ENCODE data around the gene PTPRU.

Gene PTPRU

DNA sequence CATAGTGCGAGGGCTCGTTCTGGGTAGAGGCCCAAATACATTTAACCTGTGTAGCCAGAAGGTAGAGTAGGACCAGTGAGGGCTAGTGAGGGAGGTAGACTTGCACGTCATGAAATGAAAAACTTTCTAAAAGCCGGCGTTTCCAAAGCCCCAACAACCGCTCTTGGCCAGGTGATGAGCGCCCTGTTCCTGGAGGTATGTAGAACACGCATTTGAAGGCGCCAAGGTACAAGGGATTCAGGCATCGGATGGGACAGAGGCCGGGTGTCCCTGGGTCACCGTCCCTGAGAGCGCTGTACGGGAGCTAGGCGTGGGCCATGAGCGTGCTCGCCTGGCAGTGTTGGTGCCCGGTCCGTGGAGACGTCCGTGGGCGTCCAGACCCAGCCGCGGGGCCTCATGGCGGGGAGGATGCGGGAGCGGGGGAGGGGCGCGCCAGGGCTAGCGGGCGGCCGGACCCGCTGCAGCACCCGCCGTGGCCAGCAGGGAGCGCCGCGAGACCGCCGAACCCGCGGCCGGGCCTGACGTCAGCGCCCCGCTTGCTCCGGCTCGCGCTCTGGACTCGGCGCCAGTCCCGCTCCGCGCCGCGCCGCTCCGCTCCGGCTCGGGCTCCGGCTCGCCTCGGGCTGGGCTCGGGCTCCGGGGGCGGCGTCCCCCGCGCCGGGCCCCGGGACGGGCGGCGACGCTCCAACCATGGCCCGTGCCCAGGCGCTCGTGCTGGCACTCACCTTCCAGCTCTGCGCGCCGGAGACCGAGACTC lies at the start of gene PTPRU:
Gene PTPRU, plus strand, starts transcription at position 568 of the 757 bp plus-strand sequence. Its CDS starts 123 bp downstream, at position 691.
- DNase-seq, result peak in 41 of 42 donors; percentile 34 to 93 (median 83)
- intact Hi-C loops (cut with DNase I), result loop anchor here (5.0 kb wide), 2 partner anchors 1146 to 1471 kb away; no protein-coding TSS in a partner anchor

DNA sequence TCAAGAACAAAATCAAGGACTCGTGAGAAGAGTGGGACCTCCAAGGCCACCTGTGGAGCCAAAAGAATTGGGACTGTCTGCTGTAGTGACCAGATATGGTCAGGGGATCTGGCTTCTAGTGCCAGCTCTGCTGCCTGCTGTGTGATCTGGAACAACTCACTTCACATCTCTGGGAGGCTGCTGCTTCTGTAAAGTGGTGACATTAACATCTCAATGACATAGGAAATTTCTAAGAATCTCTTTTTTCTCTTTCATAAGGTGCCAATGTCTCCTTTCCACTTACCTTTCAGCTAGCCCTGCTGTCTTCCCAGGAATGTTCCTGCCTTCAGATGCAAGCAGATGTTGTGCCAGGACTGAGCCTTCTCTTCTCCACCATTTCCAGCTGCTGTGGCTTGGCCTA lies 49.6 kb upstream of the PTPRU start:
- intact Hi-C loops (cut with DNase I), result no loop called here
- DNase-seq, result peak in 2 of 42 donors; percentile 0 to 1

DNA sequence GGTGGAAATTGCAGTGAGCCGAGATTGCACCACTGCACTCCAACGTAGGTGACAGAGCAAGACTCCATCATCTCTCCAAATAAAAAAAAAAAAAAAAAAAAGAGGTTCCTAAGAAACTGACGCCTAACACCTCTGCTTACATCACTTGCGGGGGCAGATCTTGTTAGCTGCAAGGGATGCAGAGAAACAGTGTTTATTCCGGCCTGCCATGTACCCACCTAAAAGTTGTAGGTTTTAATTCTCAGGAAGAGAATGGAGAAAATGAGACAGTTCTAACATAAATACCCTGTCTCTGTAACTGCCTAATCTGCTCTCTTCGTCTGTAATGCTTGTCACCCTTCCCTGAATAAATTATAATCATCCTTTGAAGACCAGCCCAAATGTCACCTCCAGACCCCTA lies 45.6 kb upstream of the PTPRU start:
- no peak for DNase-seq
- intact Hi-C loops (cut with DNase I), result no loop called here

DNA sequence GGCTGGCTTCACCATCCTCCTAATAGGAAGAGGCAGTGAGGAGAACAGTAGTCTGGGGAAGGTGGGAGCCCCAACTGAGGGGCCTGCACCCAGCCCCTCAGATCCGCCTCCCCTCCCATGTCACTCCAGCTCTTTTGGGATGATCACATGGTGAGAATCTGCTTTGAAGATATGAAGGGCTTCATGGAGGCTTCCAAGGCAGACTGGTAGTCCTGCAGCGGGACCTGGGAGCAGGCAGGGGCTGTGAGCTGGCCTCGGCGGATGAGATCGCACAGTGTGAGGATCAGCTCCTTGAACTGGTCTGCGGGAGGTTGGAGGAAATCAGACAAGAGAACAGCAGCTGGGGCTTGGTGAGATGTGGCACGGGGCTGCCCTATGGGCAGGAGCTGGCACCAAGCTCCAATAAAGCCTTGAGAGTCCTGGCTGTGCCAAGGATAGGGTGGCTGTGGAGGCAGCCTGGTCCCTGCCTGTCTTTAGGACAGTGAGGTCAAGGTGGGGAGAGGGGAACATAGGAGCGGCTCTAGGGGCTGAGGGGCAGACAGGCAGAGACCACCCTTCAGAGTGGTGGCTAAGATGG lies 42.4 kb upstream of the PTPRU start:
- DNase-seq, result no peak
- intact Hi-C loops (cut with DNase I), result no loop called here

DNA sequence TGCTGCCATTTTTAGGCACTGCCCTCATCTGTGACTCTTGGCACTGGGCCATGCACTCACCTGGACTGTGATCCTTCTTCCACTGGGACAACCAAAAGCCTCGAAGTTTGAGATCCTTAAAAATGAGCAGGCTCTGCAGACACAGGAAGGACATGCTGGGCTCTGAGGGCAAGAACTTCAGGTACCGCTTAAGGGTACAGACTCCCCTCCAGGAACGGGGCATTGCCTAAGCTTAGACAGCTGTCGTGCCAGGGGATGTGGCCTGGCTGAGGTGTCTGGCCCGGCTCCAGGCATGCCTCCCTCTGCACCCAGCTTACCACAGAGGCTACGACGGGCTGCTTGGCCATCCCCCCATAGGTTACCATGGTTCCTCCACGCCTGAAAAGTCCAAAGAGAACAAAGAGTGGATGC lies 40.4 kb upstream of the PTPRU start:
- intact Hi-C loops (cut with DNase I), result no loop called here
- peak in 1 of 42 donors; percentile 13 for DNase-seq

DNA sequence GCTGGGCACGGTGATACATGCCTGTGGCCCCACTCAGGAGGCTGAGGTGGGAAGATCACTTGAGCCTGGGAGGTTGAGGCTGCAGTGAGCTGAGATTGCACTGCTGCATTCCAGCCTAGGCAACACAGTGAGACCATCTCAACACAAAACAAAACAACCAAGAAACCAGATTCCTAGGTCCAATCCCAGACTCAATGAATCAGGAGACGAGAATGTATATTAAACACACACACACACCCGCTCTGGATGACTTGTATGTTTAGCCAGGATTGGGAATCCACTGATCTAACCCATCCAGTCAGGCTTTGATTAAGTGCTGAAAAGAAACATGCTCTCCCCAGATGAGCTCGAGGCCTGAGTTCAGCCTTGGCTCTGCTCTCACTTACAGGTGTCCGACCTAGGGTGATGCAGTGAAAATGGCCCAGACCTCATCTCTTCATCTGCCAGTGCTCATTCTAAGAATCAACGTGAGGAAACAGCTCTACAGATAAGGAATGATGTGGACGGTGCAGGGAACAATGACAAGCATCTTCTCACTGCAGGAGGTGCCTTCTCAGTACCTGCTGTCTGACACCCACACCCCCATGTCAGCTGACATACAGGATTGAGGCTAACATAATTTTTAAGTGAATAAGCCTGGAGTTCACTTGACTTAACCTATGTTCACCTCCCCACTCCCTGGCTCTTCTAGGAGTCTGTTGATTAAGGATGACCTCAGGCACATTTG lies 39.3 kb upstream of the PTPRU start:
- DNase-seq, result peak in 21 of 42 donors; percentile 13 to 68 (median 34)
- intact Hi-C loops (cut with DNase I), result no loop called here

DNA sequence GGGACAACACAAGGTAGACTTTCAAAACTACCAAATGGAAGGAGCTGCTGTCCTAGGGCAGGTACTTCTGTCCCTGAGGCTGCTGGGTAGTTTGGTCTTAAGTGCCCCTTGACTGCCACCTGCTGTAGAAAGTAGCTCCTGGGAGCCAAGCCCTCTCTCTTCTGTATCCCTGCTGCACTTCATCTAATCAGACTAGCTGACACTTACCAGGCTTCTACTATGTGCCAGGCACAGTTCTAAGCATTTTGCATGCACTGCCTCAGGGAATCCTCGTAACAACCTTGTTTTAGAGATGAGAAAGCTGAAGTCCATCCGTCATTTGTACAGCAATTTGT lies 38.8 kb upstream of the PTPRU start:
- intact Hi-C loops (cut with DNase I), result no loop called here

DNA sequence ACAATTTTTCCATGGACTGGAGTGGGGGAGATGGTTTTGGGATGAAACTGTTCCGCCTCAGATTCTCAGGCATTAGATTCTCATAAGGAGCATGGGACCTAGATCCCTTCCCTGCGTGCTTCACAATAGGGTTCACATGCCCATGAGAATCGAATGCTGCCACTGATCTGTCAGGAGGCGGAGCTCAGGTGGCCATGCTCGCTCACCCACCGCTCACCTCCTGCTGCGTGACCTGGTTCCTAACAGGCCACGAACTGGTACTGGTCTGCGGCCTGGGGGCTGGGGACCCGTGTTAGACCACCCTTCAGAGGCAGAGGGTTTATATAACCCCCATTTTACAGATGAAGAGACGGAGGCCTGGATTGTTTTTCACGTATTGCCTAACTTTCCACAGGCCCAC lies 38.3 kb upstream of the PTPRU start:
- intact Hi-C loops (cut with DNase I), result no loop called here
- DNase-seq, result no peak

More for the DNA sequence above, 38.8 kb upstream of the PTPRU start:
- DNase-seq, result peak in 5 of 42 donors; percentile 10 to 24 (median 14)

DNA sequence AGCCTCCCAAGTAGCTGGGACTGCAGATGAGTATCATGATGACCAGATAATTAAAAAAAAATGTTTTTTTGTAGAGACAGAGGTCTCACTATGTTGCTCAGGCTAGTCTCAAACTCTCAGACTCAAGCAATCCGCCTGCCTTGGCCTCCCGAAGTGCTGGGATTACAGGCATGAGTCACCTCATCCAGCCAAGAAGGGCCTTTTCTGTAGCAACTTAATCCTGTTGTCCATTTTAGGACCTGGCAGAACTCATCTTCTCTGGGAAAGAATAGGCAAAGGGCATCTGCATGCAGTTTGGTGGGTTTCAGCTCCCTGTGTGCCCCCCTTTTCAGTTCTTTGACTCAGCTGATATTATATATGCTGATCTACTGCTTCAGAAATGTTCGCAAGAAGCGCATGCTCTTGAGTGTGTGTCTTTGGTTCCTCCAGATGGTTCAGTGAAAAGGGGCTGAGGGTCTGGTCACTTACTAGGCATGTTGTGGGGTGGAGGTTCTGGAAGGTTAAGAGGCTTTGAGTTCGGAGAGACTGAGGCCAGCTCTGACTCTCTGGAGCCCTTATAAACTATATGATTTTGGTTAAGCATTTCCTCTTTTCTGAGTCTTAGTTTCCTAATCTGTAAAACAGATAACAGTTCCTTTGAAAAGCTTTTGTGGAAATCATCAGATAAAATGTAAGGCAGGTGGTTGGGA lies 35.3 kb upstream of the PTPRU start:
- intact Hi-C loops (cut with DNase I), result no loop called here

DNA sequence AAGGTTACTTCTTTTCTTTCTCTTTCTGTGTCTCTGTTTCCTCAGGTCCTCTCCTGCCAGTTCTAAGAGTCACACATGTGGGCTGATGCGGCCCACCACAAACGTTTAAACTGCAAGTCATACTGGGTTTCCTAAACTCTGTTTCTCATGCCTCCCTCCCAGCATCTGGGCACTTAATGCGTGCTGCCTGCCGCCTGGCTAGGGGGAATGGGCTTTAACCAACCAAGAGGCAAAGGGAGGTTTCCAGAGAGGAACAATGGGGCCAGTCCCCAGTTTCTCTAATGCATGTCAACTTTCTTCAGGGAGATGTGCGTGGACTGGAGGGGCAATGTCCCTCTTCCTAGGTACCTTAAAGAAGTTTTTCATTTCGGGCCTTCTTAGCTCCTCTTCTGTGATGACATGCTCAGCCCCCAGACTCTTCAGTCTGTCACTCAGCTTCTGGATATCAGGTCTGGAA lies 34.7 kb upstream of the PTPRU start:
- no peak for DNase-seq
- intact Hi-C loops (cut with DNase I), result loop anchor here (2.0 kb wide), 1 partner anchor 319 kb away; no protein-coding TSS in a partner anchor

More for the DNA sequence above, 35.3 kb upstream of the PTPRU start:
- DNase-seq, result no peak

DNA sequence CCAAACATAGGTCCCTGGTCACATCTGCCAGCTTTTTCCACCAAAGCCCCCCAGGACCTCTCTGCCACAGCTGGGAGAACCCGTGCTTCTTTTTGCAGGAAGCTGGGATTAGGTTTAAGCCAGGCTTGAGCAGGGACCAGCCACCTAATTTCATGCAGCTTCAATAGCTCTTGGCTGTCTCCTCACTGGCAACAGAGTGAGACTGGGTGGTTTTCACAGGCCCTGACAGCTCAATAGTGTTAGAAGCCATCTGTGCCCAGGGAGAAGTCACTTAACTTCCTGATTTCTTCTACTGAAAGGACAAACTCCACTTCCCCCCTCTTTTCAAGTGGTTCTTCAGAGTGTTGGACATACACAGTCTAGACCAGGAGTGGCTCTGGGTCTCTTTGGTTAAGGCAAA lies 34.3 kb upstream of the PTPRU start:
- no peak for DNase-seq
- intact Hi-C loops (cut with DNase I), result loop anchor here (2.0 kb wide), 1 partner anchor 319 kb away; no protein-coding TSS in a partner anchor

DNA sequence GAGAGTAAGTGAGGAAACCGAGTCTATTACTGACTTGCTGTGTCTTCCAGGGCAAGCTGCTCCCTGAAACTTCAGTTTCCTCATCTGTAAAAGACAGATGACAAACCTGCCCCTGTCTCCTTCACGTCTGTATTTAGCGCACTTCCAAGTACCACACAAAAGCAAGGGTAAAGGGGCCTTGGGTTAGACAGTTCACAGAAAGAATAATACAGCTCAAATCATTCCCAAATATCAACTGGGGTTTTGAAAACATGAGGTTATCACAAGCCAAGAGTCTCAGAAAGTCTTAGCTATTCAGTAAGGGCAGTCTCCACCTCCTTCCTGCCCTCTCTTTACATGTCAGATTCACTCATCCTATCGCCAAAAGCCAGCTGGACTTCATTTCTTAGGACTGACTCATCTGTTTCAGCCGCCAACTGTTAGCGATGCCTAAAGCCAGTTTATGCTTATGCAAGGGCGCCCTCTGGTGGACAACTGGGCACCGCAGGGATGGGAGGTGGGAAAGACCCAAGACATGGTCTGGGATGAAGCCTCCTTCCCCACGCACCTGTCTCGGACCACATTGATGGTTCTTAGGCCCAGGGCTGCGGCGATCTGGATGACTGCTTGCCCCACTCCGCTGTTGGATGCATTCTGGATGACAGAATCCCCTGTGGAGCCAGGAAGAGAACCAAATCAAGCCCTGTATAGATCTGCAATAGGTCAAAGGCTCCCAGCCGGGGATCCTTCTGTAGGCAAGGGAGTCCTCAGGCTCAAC lies 33.6 kb upstream of the PTPRU start:
- DNase-seq, result peak; percentile 76 to 99 (median 94)
- intact Hi-C loops (cut with DNase I), result loop anchor here (2.0 kb wide), 1 partner anchor 320 kb away; no protein-coding TSS in a partner anchor

DNA sequence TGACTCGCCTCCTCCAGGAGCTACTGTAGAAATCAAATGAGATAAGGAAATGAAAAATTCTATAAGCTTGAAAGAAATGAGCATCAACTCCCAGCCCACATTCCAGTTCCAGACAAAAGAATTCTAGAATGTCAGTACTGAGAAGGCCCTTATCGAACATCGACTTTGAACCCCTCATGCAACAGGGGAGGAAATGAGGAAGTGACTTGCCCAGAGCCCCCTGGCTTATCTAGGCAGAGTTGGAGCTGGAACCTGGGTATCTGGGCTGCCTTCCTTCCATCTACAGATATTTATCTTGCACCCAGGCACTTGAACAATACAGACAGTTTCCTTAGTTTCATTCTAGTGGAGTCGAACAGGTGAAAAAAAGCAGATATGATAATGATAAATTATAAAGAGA lies 27.9 kb upstream of the PTPRU start:
- DNase-seq, result no peak
- intact Hi-C loops (cut with DNase I), result no loop called here

DNA sequence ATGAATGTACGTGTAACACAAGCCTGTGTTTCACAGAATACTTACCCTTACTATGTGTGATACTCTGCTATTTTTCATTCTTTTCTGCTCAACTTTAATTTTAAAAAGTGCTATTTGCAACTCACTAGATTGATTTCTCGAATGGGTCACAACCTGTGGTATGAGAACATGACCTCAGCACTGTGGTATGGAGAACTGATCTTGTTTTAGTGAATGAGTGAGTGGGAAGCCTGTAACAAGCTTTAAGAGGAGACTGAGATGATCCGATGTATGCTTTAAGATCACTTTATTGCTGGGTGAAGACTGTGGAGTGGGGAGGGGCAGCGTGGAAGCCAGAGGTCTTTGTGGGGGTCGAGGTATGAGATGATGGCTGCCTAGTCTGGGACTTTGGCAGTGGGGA lies 27.1 kb upstream of the PTPRU start:
- intact Hi-C loops (cut with DNase I), result no loop called here
- no peak for DNase-seq

DNA sequence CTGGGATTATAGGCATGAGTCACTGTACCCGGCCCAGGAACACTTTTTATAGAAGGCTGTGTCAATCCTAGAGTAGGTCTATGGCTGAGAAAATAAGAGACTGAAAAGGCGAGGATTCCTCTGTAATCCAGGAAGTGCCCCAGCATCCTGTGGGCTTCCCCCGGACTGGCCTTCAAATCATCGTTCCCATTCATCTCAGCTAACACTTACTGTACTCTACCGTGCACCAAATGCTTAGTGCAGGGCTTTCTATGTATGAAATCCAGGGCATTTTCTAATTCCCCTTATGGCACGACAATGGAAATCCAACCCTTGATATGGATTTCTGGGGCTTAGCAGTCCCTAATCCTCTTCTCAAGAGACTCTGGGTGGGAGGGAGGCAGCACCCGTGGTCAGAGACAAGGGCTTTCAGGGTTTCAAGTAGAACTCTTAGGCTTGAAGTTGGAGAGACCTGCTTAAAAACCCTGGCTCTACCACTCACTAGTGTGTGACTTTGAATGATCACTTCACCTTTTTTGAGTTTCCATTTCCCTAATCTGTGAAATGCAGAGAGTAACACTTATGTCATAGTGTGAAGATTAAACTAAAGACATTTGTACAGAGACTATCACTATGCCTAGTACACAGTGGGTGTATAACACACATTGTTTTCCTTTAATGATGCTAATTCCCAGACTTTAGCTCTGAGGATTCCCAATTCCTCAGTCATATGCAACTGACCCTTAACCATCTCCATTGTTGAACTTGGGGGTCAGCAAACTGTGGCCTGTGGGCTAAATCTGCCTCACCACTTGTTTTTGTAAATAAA lies 25.8 kb upstream of the PTPRU start:
- DNase-seq, result no peak
- intact Hi-C loops (cut with DNase I), result no loop called here

DNA sequence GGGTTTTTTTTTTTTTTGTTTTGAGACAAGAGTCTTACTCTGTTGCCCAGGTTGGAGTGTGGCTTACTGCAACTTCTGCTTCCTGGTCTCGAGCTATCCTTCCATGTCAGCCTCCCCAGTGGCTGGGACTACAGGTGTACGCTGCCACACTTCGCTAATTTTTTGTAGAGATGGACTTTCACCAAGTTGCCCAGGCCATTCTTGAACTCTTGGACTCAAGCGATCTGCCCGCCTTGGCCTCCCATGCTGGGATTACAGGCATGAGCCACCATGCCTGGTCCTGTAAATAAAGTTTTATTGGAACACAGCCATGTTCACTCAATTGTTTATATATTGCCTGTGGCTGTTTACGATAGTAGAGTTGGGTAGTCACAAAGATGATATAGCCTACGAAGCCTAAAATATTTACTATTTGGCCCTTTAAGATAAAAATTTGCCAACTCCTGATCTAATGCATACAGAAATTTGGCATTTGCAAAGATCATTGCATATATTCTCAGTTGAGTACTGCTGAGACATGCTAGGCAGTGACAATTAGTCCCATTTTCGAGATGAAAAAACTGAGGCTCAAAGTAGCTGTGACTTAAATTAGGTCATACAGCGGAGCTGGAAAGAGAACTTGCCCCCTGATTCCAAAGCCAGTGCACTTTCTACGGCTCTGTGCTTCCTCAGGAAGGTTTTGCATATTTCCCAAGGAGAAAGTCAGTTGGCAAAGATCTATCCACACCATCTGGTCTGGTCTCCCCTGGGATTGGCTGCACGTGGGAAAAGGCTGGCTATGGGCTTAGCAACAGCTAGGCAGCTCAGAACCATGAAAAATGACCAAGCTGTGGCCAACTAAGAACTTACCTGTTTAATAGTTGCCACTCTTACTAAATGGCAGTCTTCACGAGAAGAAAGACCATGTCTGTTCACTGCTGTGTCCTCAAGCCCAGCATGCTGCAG lies 25.0 kb upstream of the PTPRU start:
- no peak for DNase-seq
- intact Hi-C loops (cut with DNase I), result no loop called here

DNA sequence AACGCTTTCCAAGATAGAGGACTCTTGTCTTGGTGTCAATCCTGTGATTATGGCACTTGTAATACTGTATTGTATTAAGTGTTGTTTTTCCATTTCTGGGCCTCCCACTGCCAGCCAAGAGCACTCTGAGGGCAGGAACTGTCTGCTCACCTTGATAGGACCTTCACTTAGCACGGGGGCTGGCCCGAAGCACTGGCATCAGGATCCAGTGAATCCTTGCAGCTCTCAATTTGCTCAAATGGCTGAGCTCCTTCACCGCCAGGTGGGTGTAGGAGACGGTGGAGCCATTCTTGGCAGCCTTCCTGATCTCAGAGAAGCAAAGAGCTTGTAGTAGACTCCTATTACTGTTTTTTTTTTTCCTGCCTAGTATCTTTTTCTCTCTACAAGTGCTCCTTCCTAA lies 23.3 kb upstream of the PTPRU start:
- intact Hi-C loops (cut with DNase I), result no loop called here
- DNase-seq, result peak; percentile 27 to 92 (median 68)

All from head of caudate nucleus (tissue), 42 donors.